OCI-LY1 (cell line): Measurements from ENCODE around the gene FAM228B.

Experiments
- H2AFZ ChIP-seq: fragments of 200-600 bp; sonication (generic), shearing (Covaris generic); 2 replicates; pipeline ENCODE4 v1.6.0; 2014; ENCODE audit warnings: antibody characterized with exemption, mild to moderate bottlenecking, low read length
- H3F3A ChIP-seq: fragments of 200-600 bp; sonication (generic), shearing (Covaris generic); 2 replicates; pipeline ENCODE4 v1.6.0; 2014; ENCODE audit warnings: mild to moderate bottlenecking, antibody characterized with exemption, low read length, moderate library complexity; ENCODE audit not compliant: insufficient read depth
- H3K27ac ChIP-seq: fragments of 200-600 bp; sonication (generic); 2 replicates; pipeline ENCODE4 v1.5.1; 2014; ENCODE audit warnings: low read length, mixed run types, mild to moderate bottlenecking, low read depth; ENCODE audit not compliant: poor library complexity, severe bottlenecking
- H3K27me3 ChIP-seq: fragments of 200-600 bp; sonication (generic); 2 replicates; pipeline ENCODE4 v1.6.0; 2014; ENCODE audit warnings: antibody characterized with exemption, mild to moderate bottlenecking, low read length, moderate library complexity; ENCODE audit not compliant: insufficient read depth
- H3K36me3 ChIP-seq: fragments of 200-600 bp; sonication (generic); 2 replicates; pipeline ENCODE4 v1.6.1; 2014; ENCODE audit warnings: mild to moderate bottlenecking, antibody characterized with exemption, low read length, moderate library complexity, mixed read lengths; ENCODE audit not compliant: insufficient read depth
- H3K4me1 ChIP-seq: fragments of 200-600 bp; sonication (generic); 2 replicates; pipeline ENCODE4 v1.5.1; 2014; ENCODE audit warnings: mild to moderate bottlenecking, low read length, moderate library complexity; ENCODE audit not compliant: insufficient read depth, severe bottlenecking
- H3K4me2 ChIP-seq: fragments of 200-600 bp; sonication (generic), shearing (Covaris generic); 2 replicates; pipeline ENCODE4 v1.6.1; 2014; ENCODE audit warnings: low read length
- H3K4me3 ChIP-seq: fragments of 200-600 bp; sonication (generic); 2 replicates; pipeline ENCODE4 v1.5.1; 2014; ENCODE audit warnings: low read length, low read depth, mild to moderate bottlenecking, mixed read lengths; ENCODE audit not compliant: poor library complexity, severe bottlenecking
- H3K79me2 ChIP-seq: fragments of 200-600 bp; shearing (Covaris generic); 2 replicates; pipeline ENCODE4 v1.6.1; 2016; ENCODE audit warnings: mixed run types, low read length, mixed read lengths; ENCODE audit not compliant: insufficient read depth
- H3K9ac ChIP-seq: fragments of 200-600 bp; sonication (generic), shearing (Covaris generic); 2 replicates; pipeline ENCODE4 v1.6.1; 2014; ENCODE audit warnings: mild to moderate bottlenecking, low read length, mixed read lengths
- H3K9me2 ChIP-seq: fragments of 200-600 bp; sonication (generic), shearing (Covaris generic); 2 replicates; pipeline ENCODE4 v1.6.1; 2014; ENCODE audit warnings: low read depth, mild to moderate bottlenecking, low read length, mixed read lengths
- H3K9me3 ChIP-seq: fragments of 200-600 bp; shearing (Covaris generic); 2 replicates; pipeline ENCODE4 v1.6.1; 2014; ENCODE audit warnings: low read length, mixed read lengths
- H4K20me1 ChIP-seq: fragments of 200-600 bp; sonication (generic), shearing (Covaris generic); 2 replicates; pipeline ENCODE4 v1.6.0; 2016; ENCODE audit warnings: mild to moderate bottlenecking, low read length; ENCODE audit not compliant: insufficient read depth
- EZH2 ChIP-seq: fragments of 200-600 bp; sonication (generic), shearing (Covaris generic); IDR thresholded peaks from 2 replicates; pipeline ENCODE4 v1.8.0; 2017; ENCODE audit warnings: borderline replicate concordance, mixed run types, mild to moderate bottlenecking, antibody characterized with exemption, low read length, moderate library complexity, mixed read lengths
- TF ChIP-seq, protein P1 (sequence below): fragments of 200-600 bp; sonication (generic), shearing (Covaris generic); IDR thresholded peaks from 2 replicates; pipeline ENCODE4 v1.5.1; 2017; ENCODE audit warnings: mild to moderate bottlenecking, antibody characterized with exemption, low read length, moderate library complexity, mixed read lengths

FAM228B gene

GRCh38 chr2:24152413-24153197 is 29.3 kb downstream of the FAM228B start:
- Histone ChIP-seq H4K20me1 (no peaks in the 10 kb centered on the region), H2AFZ (no peak overlapping the region), H3K9ac (no peak overlapping the region), H3K27me3 (no peaks in the 10 kb centered on the region), H3K4me2 (no peak overlapping the region), H3K9me2 (no peaks in the 10 kb centered on the region), H3K27ac (no peak overlapping the region), H3K9me3 (0 out of 2 replicates have a peak, but pooled peaks cover 4% of the 10 kb centered on the region), H3K79me2 (no peaks in the 10 kb centered on the region), H3K4me1 (no peaks in the 10 kb centered on the region), H3K4me3 (no peak overlapping the region), H3F3A (no peaks in the 10 kb centered on the region), H3K36me3 (no peaks in the 10 kb centered on the region)
- TF ChIP-seq, protein P1, sequence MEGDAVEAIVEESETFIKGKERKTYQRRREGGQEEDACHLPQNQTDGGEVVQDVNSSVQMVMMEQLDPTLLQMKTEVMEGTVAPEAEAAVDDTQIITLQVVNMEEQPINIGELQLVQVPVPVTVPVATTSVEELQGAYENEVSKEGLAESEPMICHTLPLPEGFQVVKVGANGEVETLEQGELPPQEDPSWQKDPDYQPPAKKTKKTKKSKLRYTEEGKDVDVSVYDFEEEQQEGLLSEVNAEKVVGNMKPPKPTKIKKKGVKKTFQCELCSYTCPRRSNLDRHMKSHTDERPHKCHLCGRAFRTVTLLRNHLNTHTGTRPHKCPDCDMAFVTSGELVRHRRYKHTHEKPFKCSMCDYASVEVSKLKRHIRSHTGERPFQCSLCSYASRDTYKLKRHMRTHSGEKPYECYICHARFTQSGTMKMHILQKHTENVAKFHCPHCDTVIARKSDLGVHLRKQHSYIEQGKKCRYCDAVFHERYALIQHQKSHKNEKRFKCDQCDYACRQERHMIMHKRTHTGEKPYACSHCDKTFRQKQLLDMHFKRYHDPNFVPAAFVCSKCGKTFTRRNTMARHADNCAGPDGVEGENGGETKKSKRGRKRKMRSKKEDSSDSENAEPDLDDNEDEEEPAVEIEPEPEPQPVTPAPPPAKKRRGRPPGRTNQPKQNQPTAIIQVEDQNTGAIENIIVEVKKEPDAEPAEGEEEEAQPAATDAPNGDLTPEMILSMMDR: no peak
- TF ChIP-seq EZH2: no peak

- Histone ChIP-seq H2AFZ (no peak overlapping the region), H3K9ac (no peak overlapping the region), H4K20me1 (no peaks in the 10 kb centered on the region), H3K4me1 (no peaks in the 10 kb centered on the region), H3K79me2 (no peaks in the 10 kb centered on the region), H3K9me3 (no peaks in the 10 kb centered on the region), H3K9me2 (no peaks in the 10 kb centered on the region), H3F3A (no peaks in the 10 kb centered on the region), H3K36me3 (no peaks in the 10 kb centered on the region), H3K27ac (no peak overlapping the region), H3K27me3 (no peaks in the 10 kb centered on the region), H3K4me2 (no peak overlapping the region), H3K4me3 (no peak overlapping the region)
- TF ChIP-seq, protein P1: no peak
- no peak for TF ChIP-seq EZH2
These were observed 30.2 kb downstream of the FAM228B start for GRCh38 chr2:24153478-24153877.

- no peak overlapping the region for H3K9ac ChIP-seq
- H3F3A ChIP-seq: no peaks in the 10 kb centered on the region
- no peak for TF ChIP-seq EZH2
- TF ChIP-seq, protein P1: no peak
- no peaks in the 10 kb centered on the region for H3K27me3 ChIP-seq
- H4K20me1 ChIP-seq: no peaks in the 10 kb centered on the region
- H3K9me3 ChIP-seq: 0 out of 2 replicates have a peak, but pooled peaks cover 4% of the 10 kb centered on the region
- H3K36me3 ChIP-seq: no peaks in the 10 kb centered on the region
- H3K27ac ChIP-seq: no peak overlapping the region
- H2AFZ ChIP-seq: no peak overlapping the region
- no peaks in the 10 kb centered on the region for H3K4me1 ChIP-seq
- no peaks in the 10 kb centered on the region for H3K9me2 ChIP-seq
- no peak overlapping the region for H3K4me2 ChIP-seq
- no peaks in the 10 kb centered on the region for H3K79me2 ChIP-seq
- no peak overlapping the region for H3K4me3 ChIP-seq
These were observed 34.9 kb downstream of the FAM228B start for GRCh38 chr2:24158131-24158530.
